Suprapubic skin (tissue), 4 donors: ENCODE measurements around the gene ZDHHC22. TPM values are rescaled to one million over a fixed set of nuclear protein-coding genes. Genes with fewer than 3 reads are reported as not detected.
"Not testable (repeated sequence)": the region's sequence is repeated elsewhere in the genome, so short reads cannot be mapped to it uniquely, and the experiment has no call there.

Experiments
- DNase-seq, 2 donors: peaks; one replicate each; pipeline ENCODE4 v3.0.0-alpha.2; 2019; ENCODE audit warnings: low spot score in 2 of 2
- H3K27ac ChIP-seq: fragments of 200-600 bp; sonication (generic); one replicate; pipeline ENCODE4 v1.5.1; 2019
- H3K27me3 ChIP-seq: fragments of 200-600 bp; sonication (generic); one replicate; pipeline ENCODE4 v1.5.1; 2019
- H3K36me3 ChIP-seq: fragments of 200-600 bp; sonication (generic); one replicate; pipeline ENCODE4 v1.5.1; 2019
- H3K4me1 ChIP-seq: fragments of 200-600 bp; sonication (generic); one replicate; pipeline ENCODE4 v1.5.1; 2019
- H3K4me3 ChIP-seq: fragments of 200-600 bp; sonication (generic); one replicate; pipeline ENCODE4 v1.5.1; 2019; ENCODE audit warnings: mild to moderate bottlenecking
- H3K9me3 ChIP-seq: fragments of 200-600 bp; sonication (generic); one replicate; pipeline ENCODE4 v1.5.1; 2019
- EP300 ChIP-seq: sonication (generic); formaldehyde crosslinking; IDR thresholded peaks from one replicate; pipeline ENCODE4 v1.6.1; 2017; ENCODE audit warnings: antibody characterized with exemption
- POLR2A ChIP-seq, 2 donors: fragments of 450-650 bp; IDR thresholded peaks; one replicate each; pipeline ENCODE4 v1.6.1; 2017; ENCODE audit warnings: antibody characterized with exemption in 2 of 2, mild to moderate bottlenecking in 2 of 2, moderate library complexity in 2 of 2
- POLR2AphosphoS5 ChIP-seq, 3 donors: sonication (generic); formaldehyde crosslinking; IDR thresholded peaks; one replicate each; pipeline ENCODE4 v1.6.1; 2017; ENCODE audit warnings: antibody characterized with exemption in 3 of 3
- WGBS: methylation state at CpG from one replicate; pipeline ENCODE4 v1.1.5; 2018; 5-methylcytosine and 5-hydroxymethylcytosine counted together
- total RNA-seq, 4 donors: library from RNA; depleted of rRNA; stranded (reverse); fragments of >200 nt; gene quantifications; one replicate each; pipeline ENCODE4 v1.1.0, GENCODE V29; 2016
- TF ChIP-seq, protein P1 (sequence below), 2 donors: fragments of 200-600 bp in 1 of 2; fragments of 450-650 bp in 1 of 2; sonication (generic) in 1 of 2; IDR thresholded peaks; one replicate each; pipeline ENCODE4 v1.5.1; 2016 to 2019; ENCODE audit warnings: antibody characterized with exemption in 2 of 2, mild to moderate bottlenecking in 1 of 2, moderate library complexity in 1 of 2

ZDHHC22 gene
- total RNA-seq, 4 donors from 2014 or later, result not detected

DNA sequence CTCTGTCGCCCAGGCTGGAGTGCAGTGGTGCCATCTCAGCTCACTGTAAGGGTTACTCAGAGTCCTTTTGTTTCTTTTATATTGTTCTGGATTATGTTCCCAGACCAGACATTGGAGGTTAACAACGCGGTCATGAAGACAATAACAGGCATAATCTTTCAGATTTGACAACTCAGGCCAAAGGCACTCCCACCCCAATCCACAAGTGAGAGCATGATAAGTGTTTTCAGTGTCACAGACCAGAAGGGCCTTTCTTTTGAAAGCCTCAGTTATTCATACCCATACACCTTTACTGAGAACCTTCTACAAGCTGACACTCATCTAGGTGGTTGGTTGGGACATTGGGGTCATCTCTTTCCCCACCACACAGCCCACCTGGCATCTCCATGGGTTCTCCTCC lies 37.1 kb upstream of the ZDHHC22 start:
- Histone ChIP-seq H3K9me3 (no peaks in the 10 kb centered on the region), H3K27ac (no peak overlapping the region), H3K27me3 (peaks cover 31% of the 10 kb centered on the region), H3K4me1 (peaks cover 18% of the 10 kb centered on the region), H3K4me3 (no peak overlapping the region), H3K36me3 (no peaks in the 10 kb centered on the region)
- TF ChIP-seq EP300 (no peak), POLR2A (IDR thresholded peaks at IDR 0.05) (no peak), POLR2AphosphoS5 (IDR thresholded peaks at IDR 0.05) (no peak)
- TF ChIP-seq, protein P1, sequence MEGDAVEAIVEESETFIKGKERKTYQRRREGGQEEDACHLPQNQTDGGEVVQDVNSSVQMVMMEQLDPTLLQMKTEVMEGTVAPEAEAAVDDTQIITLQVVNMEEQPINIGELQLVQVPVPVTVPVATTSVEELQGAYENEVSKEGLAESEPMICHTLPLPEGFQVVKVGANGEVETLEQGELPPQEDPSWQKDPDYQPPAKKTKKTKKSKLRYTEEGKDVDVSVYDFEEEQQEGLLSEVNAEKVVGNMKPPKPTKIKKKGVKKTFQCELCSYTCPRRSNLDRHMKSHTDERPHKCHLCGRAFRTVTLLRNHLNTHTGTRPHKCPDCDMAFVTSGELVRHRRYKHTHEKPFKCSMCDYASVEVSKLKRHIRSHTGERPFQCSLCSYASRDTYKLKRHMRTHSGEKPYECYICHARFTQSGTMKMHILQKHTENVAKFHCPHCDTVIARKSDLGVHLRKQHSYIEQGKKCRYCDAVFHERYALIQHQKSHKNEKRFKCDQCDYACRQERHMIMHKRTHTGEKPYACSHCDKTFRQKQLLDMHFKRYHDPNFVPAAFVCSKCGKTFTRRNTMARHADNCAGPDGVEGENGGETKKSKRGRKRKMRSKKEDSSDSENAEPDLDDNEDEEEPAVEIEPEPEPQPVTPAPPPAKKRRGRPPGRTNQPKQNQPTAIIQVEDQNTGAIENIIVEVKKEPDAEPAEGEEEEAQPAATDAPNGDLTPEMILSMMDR (IDR thresholded peaks at IDR 0.05), result no peak
- no peak for DNase-seq
- WGBS, result 46% methylated on average over 3 of the region's 3 CpGs

DNA sequence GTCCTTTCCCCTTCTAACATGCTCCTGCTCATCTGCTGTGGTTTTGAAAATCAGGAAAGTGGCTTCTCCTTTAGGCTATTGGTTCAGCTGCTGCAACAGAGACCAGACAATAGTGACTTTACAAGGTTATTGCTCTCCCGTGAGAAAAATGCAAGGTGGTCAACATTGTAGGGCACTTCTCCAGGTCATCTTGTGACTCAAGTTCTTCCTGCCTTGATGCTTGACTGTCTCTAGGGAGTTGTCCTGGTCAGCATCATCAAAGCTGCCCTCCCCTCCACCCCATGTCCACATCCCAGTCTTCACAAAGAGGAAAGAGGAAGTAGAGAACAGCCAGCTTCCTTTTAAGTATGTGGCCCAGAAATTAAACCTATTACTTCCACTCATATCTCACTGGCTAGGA lies 36.1 kb upstream of the ZDHHC22 start:
- DNase-seq, result no peak
- TF ChIP-seq POLR2AphosphoS5 (IDR thresholded peaks at IDR 0.05) (no peak), POLR2A (IDR thresholded peaks at IDR 0.05) (no peak), EP300 (no peak)
- TF ChIP-seq, protein P1 (IDR thresholded peaks at IDR 0.05), result no peak
- H3K36me3 ChIP-seq, result no peaks in the 10 kb centered on the region
- peaks cover 14% of the 10 kb centered on the region for H3K4me1 ChIP-seq
- no peak overlapping the region for H3K27ac ChIP-seq
- 16% methylated on average over 1 of the region's 1 CpG for WGBS
- no peaks in the 10 kb centered on the region for H3K9me3 ChIP-seq
- H3K27me3 ChIP-seq, result peaks cover 22% of the 10 kb centered on the region
- no peak overlapping the region for H3K4me3 ChIP-seq

DNA sequence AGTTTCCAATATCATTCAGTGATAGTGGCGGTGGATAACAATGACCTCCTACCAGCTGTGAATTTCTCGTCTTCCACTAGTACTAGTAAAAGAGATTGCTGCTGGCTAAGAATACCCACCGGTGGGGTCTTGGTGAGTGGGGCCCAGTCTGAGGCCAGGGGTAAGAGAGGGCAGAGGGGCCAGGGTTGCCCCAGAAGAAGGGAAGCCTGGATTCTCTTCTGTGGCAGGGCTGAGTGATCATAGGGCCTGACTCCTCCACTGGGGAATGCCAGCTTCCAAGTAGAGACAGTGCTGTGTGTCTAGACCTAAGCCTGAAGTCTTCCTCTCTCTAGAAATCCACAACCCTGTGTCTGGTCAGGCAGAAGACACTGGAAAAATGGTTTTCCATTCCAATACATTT lies 34.3 kb upstream of the ZDHHC22 start:
- Histone ChIP-seq H3K4me3 (no peak overlapping the region), H3K4me1 (no peaks in the 10 kb centered on the region), H3K27ac (no peak overlapping the region), H3K9me3 (no peaks in the 10 kb centered on the region), H3K27me3 (peaks cover 4% of the 10 kb centered on the region), H3K36me3 (no peaks in the 10 kb centered on the region)
- TF ChIP-seq, protein P1 (IDR thresholded peaks at IDR 0.05), result no peak
- TF ChIP-seq POLR2A (IDR thresholded peaks at IDR 0.05) (no peak), EP300 (no peak), POLR2AphosphoS5 (IDR thresholded peaks at IDR 0.05) (no peak)
- WGBS, result 72% methylated on average over 3 of the region's 3 CpGs
- DNase-seq, result no peak

DNA sequence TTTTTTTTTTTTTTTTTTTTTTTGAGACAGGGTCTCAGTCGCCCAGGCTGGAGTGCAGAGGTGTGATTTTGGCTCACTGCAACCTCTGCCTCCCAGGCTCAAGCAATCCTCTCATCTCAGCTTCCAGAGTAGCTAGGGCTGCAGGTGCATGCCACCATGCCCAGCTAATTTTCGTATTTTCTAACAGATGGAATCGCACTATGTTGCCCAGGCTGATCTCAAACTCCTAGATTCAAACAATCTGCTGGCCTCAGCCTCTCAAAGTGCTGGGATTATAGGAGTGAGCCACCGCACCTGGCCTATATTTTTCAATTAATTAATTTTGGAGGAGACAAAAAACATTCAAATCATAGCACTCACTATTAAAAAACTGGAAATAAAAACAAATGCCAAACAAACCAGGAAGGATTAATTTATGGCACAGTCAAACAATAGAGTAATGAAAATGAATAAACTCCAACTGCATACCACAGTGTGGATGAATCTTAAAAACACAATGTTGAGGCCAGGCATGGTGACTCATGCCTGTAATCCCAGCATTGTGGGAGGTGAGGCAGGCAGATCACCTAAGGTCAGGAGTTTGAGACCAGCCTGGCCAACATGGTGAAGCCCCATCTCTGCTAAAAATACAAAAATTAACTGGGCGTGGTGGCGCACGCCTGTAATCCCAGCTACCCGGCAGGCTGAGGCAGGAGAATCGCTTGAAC lies 32.5 kb upstream of the ZDHHC22 start:
- not testable (repeated sequence) for H3K27me3 ChIP-seq, DNase-seq, H3K4me3 ChIP-seq, H3K9me3 ChIP-seq, H3K4me1 ChIP-seq, H3K36me3 ChIP-seq, H3K27ac ChIP-seq
- WGBS, result 74% methylated on average over 9 of the region's 9 CpGs

DNA sequence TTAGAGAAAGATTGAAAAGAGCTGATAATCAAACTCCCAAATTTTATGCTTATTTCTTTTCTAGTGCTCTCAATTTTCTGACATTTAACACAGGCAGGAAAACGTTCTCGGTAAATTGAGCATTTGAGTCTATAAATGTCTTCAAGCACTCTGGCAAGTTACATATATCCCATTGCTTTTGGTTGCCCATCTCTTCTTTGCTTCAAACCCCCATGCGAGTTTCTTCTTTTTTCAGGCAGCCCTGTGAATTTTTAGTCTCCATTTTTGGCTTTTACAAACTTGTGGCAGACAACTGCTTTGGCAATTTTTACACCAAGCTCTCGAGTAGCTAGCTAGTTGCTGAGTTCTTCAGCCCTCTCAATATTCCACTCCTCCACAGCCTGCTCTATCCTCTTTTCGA lies 31.3 kb upstream of the ZDHHC22 start:
- no peaks in the 10 kb centered on the region for H3K27me3 ChIP-seq
- no peaks in the 10 kb centered on the region for H3K4me1 ChIP-seq
- no peak overlapping the region for H3K27ac ChIP-seq
- WGBS, result 84% methylated on average over 5 of the region's 5 CpGs
- no peak for DNase-seq
- no peak for TF ChIP-seq POLR2AphosphoS5 (IDR thresholded peaks at IDR 0.05)
- TF ChIP-seq, protein P1 (IDR thresholded peaks at IDR 0.05), result no peak
- no peak for TF ChIP-seq EP300
- TF ChIP-seq POLR2A (IDR thresholded peaks at IDR 0.05), result no peak
- no peaks in the 10 kb centered on the region for H3K36me3 ChIP-seq
- H3K4me3 ChIP-seq, result no peak overlapping the region
- no peaks in the 10 kb centered on the region for H3K9me3 ChIP-seq

DNA sequence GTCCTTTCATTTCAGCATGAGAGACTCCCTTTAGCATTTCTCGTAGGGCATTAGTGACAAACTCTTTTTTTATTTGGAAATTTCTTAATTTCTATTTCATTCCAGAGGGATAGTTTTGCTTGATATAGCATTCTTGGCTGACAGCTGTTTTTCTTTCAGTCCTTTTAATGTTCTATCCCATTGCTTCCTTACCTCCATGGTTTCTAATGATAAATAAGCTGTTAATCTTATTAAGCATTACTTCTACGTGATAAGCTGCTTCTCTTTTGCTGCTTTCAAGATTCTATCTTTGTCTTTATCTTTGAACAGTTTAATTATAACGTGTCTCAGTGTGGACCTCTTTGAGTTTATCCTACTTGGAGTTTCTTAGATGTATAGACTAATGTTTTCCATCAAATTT lies 28.5 kb upstream of the ZDHHC22 start:
- H3K9me3 ChIP-seq, result no peaks in the 10 kb centered on the region
- no peak overlapping the region for H3K4me3 ChIP-seq
- H3K27ac ChIP-seq, result no peak overlapping the region
- WGBS, result 68% methylated on average over 3 of the region's 3 CpGs
- no peak for TF ChIP-seq EP300
- no peak for TF ChIP-seq POLR2A (IDR thresholded peaks at IDR 0.05)
- TF ChIP-seq POLR2AphosphoS5 (IDR thresholded peaks at IDR 0.05), result no peak
- TF ChIP-seq, protein P1 (IDR thresholded peaks at IDR 0.05), result no peak
- H3K4me1 ChIP-seq, result no peaks in the 10 kb centered on the region
- H3K36me3 ChIP-seq, result no peaks in the 10 kb centered on the region
- H3K27me3 ChIP-seq, result no peaks in the 10 kb centered on the region
- no peak for DNase-seq
